H1 (cell line): ENCODE measurements around the gene PPP1R10. TPM values are rescaled to one million over a fixed set of nuclear protein-coding genes. Genes with fewer than 3 reads are reported as not detected.

Source experiments
- CTCF ChIA-PET: fragments of 300-600 bp; sonication (Branson Sonifier 250); formaldehyde crosslinking; loops from one replicate; lab custom pipeline; 2021; ENCODE audit not compliant: partially characterized antibody; lab: Charles Lee
- POLR2A ChIA-PET: fragments of 300-600 bp; sonication (Branson Sonifier 250); formaldehyde crosslinking; loops from one replicate; lab custom pipeline; 2021; ENCODE audit warnings: inconsistent platforms; ENCODE audit not compliant: partially characterized antibody; lab: Charles Lee
- DNase-seq, 2 experiments: peaks; one replicate each; pipeline versions ENCODE4 v3.0.0 to v3.0.0-alpha.2; 2010 to 2022; ENCODE audit warnings: low spot score in 2 of 2, low read depth in 1 of 2, mixed read lengths in 1 of 2
- FAIRE-seq: peaks from 2 replicates; lab custom pipeline; 2011; peaks lifted over from hg19 to GRCh38; lab: Jason Lieb, UNC
- H2AFZ ChIP-seq: 2 replicates; pipeline ENCODE4 v1.8.1; 2012; ENCODE audit warnings: low read length, inconsistent platforms
- H2AK5ac ChIP-seq: 2 replicates; pipeline ENCODE4 v1.6.1; 2013; ENCODE audit warnings: low read depth, low read length
- H2BK120ac ChIP-seq: replicated peaks from 2 replicates; pipeline ENCODE3; 2013; ENCODE audit warnings: low read depth, low read length, inconsistent platforms
- H2BK12ac ChIP-seq: 2 replicates; pipeline ENCODE4 v1.6.1; 2013; ENCODE audit warnings: low read depth, low read length
- H2BK15ac ChIP-seq: 2 replicates; pipeline ENCODE4 v1.6.1; 2013; ENCODE audit warnings: low read length
- H2BK20ac ChIP-seq: 2 replicates; pipeline ENCODE4 v1.6.1; 2013; ENCODE audit warnings: low read length
- H2BK5ac ChIP-seq: 2 replicates; pipeline ENCODE4 v1.6.1; 2013; ENCODE audit warnings: low read depth, low read length
- H3K14ac ChIP-seq: 2 replicates; pipeline ENCODE4 v1.6.1; 2013; ENCODE audit warnings: inconsistent platforms; ENCODE audit not compliant: insufficient read length
- H3K18ac ChIP-seq: 2 replicates; pipeline ENCODE4 v1.6.1; 2013; ENCODE audit warnings: low read length; ENCODE audit errors: extremely low read depth
- H3K23ac ChIP-seq: 2 replicates; pipeline ENCODE4 v1.6.1; 2013; ENCODE audit warnings: inconsistent platforms; ENCODE audit not compliant: insufficient read length
- H3K23me2 ChIP-seq: 2 replicates; pipeline ENCODE4 v1.6.1; 2013; ENCODE audit warnings: low read depth, low read length
- H3K27ac ChIP-seq: 2 replicates; pipeline ENCODE4 v1.6.1; 2011; ENCODE audit warnings: low read depth, low read length, inconsistent platforms
- H3K27me3 ChIP-seq, 4 experiments: replicated peaks in 1 of 4; 1 replicate in 1 of 4; 2 replicates in 3 of 4; pipeline versions ENCODE4 v1.6.1 to v1.8.1; 2011 to 2013; ENCODE audit warnings: low read length in 3 of 4, mild to moderate bottlenecking in 3 of 4, inconsistent platforms in 2 of 4, mixed read lengths in 2 of 4, moderate library complexity in 1 of 4; ENCODE audit not compliant: control insufficient read depth in 3 of 4, insufficient read depth in 3 of 4; ENCODE audit errors: extremely low read depth in 1 of 4
- H3K36me3 ChIP-seq, 4 experiments: 2 replicates each; pipeline versions ENCODE4 v1.6.1 to v1.8.1; 2011 to 2013; ENCODE audit warnings: mild to moderate bottlenecking in 4 of 4, low read length in 3 of 4, moderate library complexity in 2 of 4, control low read depth in 1 of 4, inconsistent platforms in 1 of 4; ENCODE audit not compliant: insufficient read depth in 4 of 4, control insufficient read depth in 2 of 4
- H3K4ac ChIP-seq: replicated peaks from 2 replicates; pipeline ENCODE3; 2013; ENCODE audit warnings: low read length, low read depth, mixed read lengths, inconsistent platforms; ENCODE audit not compliant: insufficient read length
- H3K4me1 ChIP-seq, 4 experiments: replicated peaks in 1 of 4; 1 replicate in 1 of 4; 2 replicates in 3 of 4; pipeline versions ENCODE4 v1.6.1 to v1.8.1; 2011 to 2013; ENCODE audit warnings: low read length in 3 of 4, inconsistent platforms in 2 of 4, mixed read lengths in 1 of 4; ENCODE audit not compliant: insufficient read depth in 4 of 4, control insufficient read depth in 3 of 4
- H3K4me2 ChIP-seq, 2 experiments: 2 replicates each; pipeline versions ENCODE4 v1.6.1 to v1.8.1; 2011 to 2013; ENCODE audit warnings: low read depth in 2 of 2, low read length in 2 of 2, control low read depth in 1 of 2, inconsistent platforms in 1 of 2, mild to moderate bottlenecking in 1 of 2; ENCODE audit not compliant: insufficient read depth in 1 of 2
- H3K4me3 ChIP-seq, 4 experiments: fragments of 200-600, 300-600 bp in 1 of 4; sonication (generic), shearing (Covaris generic), sonication (Bioruptor Twin) in 1 of 4; 2 replicates each; pipeline versions ENCODE4 v1.5.1 to v1.8.1; 2011 to 2016; ENCODE audit warnings: low read length in 4 of 4, low read depth in 3 of 4, control low read depth in 2 of 4, inconsistent platforms in 2 of 4, mild to moderate bottlenecking in 2 of 4, mixed read lengths in 1 of 4, moderate library complexity in 1 of 4; ENCODE audit not compliant: insufficient read depth in 2 of 4; ENCODE audit errors: extremely low read depth in 1 of 4
- H3K56ac ChIP-seq: replicated peaks from 2 replicates; pipeline ENCODE3; 2013; ENCODE audit warnings: low read depth, mild to moderate bottlenecking, mixed read lengths, low read length, inconsistent platforms; ENCODE audit not compliant: insufficient read length
- H3K79me1 ChIP-seq: 2 replicates; pipeline ENCODE4 v1.6.1; 2013; ENCODE audit warnings: low read depth, low read length, control low read depth
- H3K79me2 ChIP-seq, 2 experiments: 2 replicates each; pipeline versions ENCODE4 v1.6.1 to v1.8.1; 2012 to 2013; ENCODE audit warnings: low read length in 2 of 2, mild to moderate bottlenecking in 2 of 2, inconsistent platforms in 1 of 2; ENCODE audit not compliant: insufficient read depth in 2 of 2, control insufficient read depth in 1 of 2
- H3K9ac ChIP-seq, 4 experiments: replicated peaks in 1 of 4; 1 replicate in 1 of 4; 2 replicates in 3 of 4; pipeline versions ENCODE4 v1.6.1 to v1.8.1; 2011 to 2013; ENCODE audit warnings: low read depth in 3 of 4, low read length in 3 of 4, control low read depth in 2 of 4, mild to moderate bottlenecking in 2 of 4, moderate library complexity in 2 of 4, inconsistent platforms in 1 of 4; ENCODE audit errors: extremely low read depth in 1 of 4
- H3K9me3 ChIP-seq, 2 experiments: 2 replicates each; pipeline versions ENCODE4 v1.6.1 to v1.8.1; 2012 to 2013; ENCODE audit warnings: mild to moderate bottlenecking in 2 of 2, moderate library complexity in 2 of 2, control low read depth in 1 of 2, inconsistent platforms in 1 of 2, low read depth in 1 of 2, low read length in 1 of 2, mixed read lengths in 1 of 2; ENCODE audit not compliant: insufficient read depth in 2 of 2
- H4K20me1 ChIP-seq, 2 experiments: replicated peaks in 1 of 2; 2 replicates each; pipeline versions ENCODE3 to v1.8.1; 2011 to 2013; ENCODE audit warnings: inconsistent platforms in 2 of 2, low read length in 2 of 2, mild to moderate bottlenecking in 1 of 2; ENCODE audit not compliant: insufficient read depth in 2 of 2, control insufficient read depth in 1 of 2
- H4K5ac ChIP-seq: 2 replicates; pipeline ENCODE4 v1.6.1; 2013; ENCODE audit warnings: low read length, low read depth, mixed read lengths, inconsistent platforms; ENCODE audit not compliant: insufficient read length
- H4K8ac ChIP-seq: 2 replicates; pipeline ENCODE4 v1.8.0; 2013; ENCODE audit warnings: mild to moderate bottlenecking, moderate library complexity, low read length, inconsistent platforms; ENCODE audit not compliant: insufficient read depth; ENCODE audit errors: extremely low read depth
- H4K91ac ChIP-seq: replicated peaks from 2 replicates; pipeline ENCODE3; 2013; ENCODE audit warnings: low read length, mixed read lengths, inconsistent platforms; ENCODE audit not compliant: insufficient read length
- CREB1 ChIP-seq: IDR thresholded peaks from 2 replicates; pipeline ENCODE4 v1.6.1; 2012; ENCODE audit warnings: inconsistent platforms
- EZH2 ChIP-seq: fragments of 200-600 bp; sonication (generic); IDR thresholded peaks from 2 replicates; pipeline ENCODE4 v1.7.1; 2012; ENCODE audit warnings: low read depth, mild to moderate bottlenecking, moderate library complexity, low read length, inconsistent platforms; ENCODE audit not compliant: severe bottlenecking
- HDAC6 ChIP-seq: IDR thresholded peaks from one replicate; pipeline ENCODE4 v1.7.1; 2012; ENCODE audit warnings: low read depth, mild to moderate bottlenecking, inconsistent platforms, low read length, moderate library complexity
- JUND ChIP-seq: IDR thresholded peaks from 2 replicates; pipeline ENCODE4 v1.6.1; 2011; ENCODE audit warnings: mild to moderate bottlenecking, improper control_type of control experiment, low read length
- KDM5A ChIP-seq: fragments of 200-600 bp; IDR thresholded peaks from 2 replicates; pipeline ENCODE4 v1.7.1; 2012; ENCODE audit warnings: mild to moderate bottlenecking, low read length, inconsistent platforms, mixed read lengths
- MAFK ChIP-seq: IDR thresholded peaks from 2 replicates; pipeline ENCODE4 v1.6.1; 2012; ENCODE audit warnings: low read depth, mild to moderate bottlenecking, improper control_type of control experiment, low read length
- POLR2AphosphoS5 ChIP-seq: IDR thresholded peaks from 2 replicates; pipeline ENCODE4 v1.6.1; 2011; ENCODE audit warnings: low read depth, low read length
- RBBP5 ChIP-seq: IDR thresholded peaks from 2 replicates; pipeline ENCODE4 v1.7.1; 2012; ENCODE audit warnings: low read depth, mild to moderate bottlenecking, inconsistent platforms, low read length, moderate library complexity, borderline replicate concordance
- SAP30 ChIP-seq: fragments of 300-600 bp; sonication (generic); IDR thresholded peaks from 2 replicates; pipeline ENCODE4 v1.7.1; 2012; ENCODE audit warnings: low read length, moderate library complexity, mild to moderate bottlenecking, inconsistent platforms; ENCODE audit not compliant: insufficient read depth, insufficient replicate concordance
- SP4 ChIP-seq: IDR thresholded peaks from 2 replicates; pipeline ENCODE4 v1.6.1; 2012; ENCODE audit warnings: low read length, inconsistent platforms
- TAF1 ChIP-seq: IDR thresholded peaks from 2 replicates; pipeline ENCODE4 v1.6.1; 2011; ENCODE audit warnings: mild to moderate bottlenecking, low read depth, low read length
- TBP ChIP-seq: IDR thresholded peaks from 2 replicates; pipeline ENCODE4 v1.6.1; 2011; ENCODE audit warnings: low read depth, low read length, improper control_type of control experiment
- ZNF274 ChIP-seq: IDR thresholded peaks from 2 replicates; pipeline ENCODE4 v1.7.0; 2012; ENCODE audit warnings: low read length, borderline replicate concordance; ENCODE audit errors: extremely low read depth
- polyA plus RNA-seq, 7 experiments: library from polyadenylated mRNA; depleted of rRNA in 3 of 7; stranded (reverse) in 5 of 7; unstranded in 2 of 7; fragments of >200 nt in 5 of 7; fragments of 200-250 nt in 2 of 7; gene quantifications; 1 replicate in 5 of 7; 2 replicates in 1 of 7; 4 replicates in 1 of 7; pipeline versions ENCODE4 v1.2.1 to v1.2.3, GENCODE V29; 2011 to 2013; ENCODE audit warnings: missing spikeins in 2 of 7, mixed read lengths in 2 of 7
- total RNA-seq: library from RNA; stranded (reverse); fragmentation: NEBNext Ultra II Directional; extraction: Animal tissue kit (Norgen Biotek cat#: 25700); gene quantifications from 2 replicates; pipeline ENCODE4 v1.2.1, GENCODE V29; 2021
- TF ChIP-seq, protein P1 (sequence below): IDR thresholded peaks from 2 replicates; pipeline ENCODE4 v1.6.1; 2012; ENCODE audit warnings: low read length, inconsistent platforms

PPP1R10 gene
- total and polyA plus RNA-seq, 2 of the 8 experiments (the other 6 are each of a cell fraction or from before 2014, with no cell fraction given): 23.9 to 89.1 TPM

DNA sequence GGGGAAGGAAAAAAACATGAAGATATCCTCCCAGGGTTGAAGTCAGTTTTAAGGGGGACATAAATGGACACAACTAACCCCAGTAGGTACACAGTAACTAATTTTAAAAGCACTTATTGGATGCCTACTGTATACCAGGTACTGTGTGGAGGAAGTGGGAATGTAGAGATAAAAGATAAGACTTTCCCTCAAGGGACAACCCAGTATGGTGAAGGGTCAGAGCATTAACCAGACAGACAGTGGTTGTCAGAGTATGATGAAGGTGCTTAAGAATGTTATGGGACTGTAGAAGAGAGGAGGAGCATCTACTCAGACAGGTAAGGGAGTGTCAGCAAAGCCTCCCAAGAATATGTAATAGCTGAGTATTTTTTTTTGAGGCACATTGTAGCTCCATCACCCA, 44.9 kb downstream of the PPP1R10 start:
- no peak overlapping the region for H3K27ac ChIP-seq
- ChIA-PET POLR2A (interaction anchor here (0.8 to 3.5 kb wide), 3 partner anchors 23 to 44 kb away, joined by 3 to 34 read pairs (median 3); no protein-coding TSS in a partner anchor), CTCF (no interaction called here)
- TF ChIP-seq TAF1: no peak
- TF ChIP-seq SAP30: no peak
- no peak for TF ChIP-seq RBBP5
- TF ChIP-seq JUND: no peak
- no peak for TF ChIP-seq KDM5A
- no peak for TF ChIP-seq SP4
- TF ChIP-seq POLR2AphosphoS5: no peak
- TF ChIP-seq ZNF274: no peak
- TF ChIP-seq TBP: no peak
- no peak for TF ChIP-seq MAFK
- TF ChIP-seq, protein P1, sequence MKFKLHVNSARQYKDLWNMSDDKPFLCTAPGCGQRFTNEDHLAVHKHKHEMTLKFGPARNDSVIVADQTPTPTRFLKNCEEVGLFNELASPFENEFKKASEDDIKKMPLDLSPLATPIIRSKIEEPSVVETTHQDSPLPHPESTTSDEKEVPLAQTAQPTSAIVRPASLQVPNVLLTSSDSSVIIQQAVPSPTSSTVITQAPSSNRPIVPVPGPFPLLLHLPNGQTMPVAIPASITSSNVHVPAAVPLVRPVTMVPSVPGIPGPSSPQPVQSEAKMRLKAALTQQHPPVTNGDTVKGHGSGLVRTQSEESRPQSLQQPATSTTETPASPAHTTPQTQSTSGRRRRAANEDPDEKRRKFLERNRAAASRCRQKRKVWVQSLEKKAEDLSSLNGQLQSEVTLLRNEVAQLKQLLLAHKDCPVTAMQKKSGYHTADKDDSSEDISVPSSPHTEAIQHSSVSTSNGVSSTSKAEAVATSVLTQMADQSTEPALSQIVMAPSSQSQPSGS: no peak
- no peak for TF ChIP-seq CREB1
- TF ChIP-seq EZH2: no peak
- no peak for TF ChIP-seq HDAC6

More for the DNA sequence above, 44.9 kb downstream of the PPP1R10 start:
- peaks cover 0 to 20% of the 10 kb centered on the region in 2 experiments for H4K20me1 ChIP-seq
- H3K4me2 ChIP-seq: peak overlapping the region; percentile 91 to 93
- H3K18ac ChIP-seq: no peak overlapping the region
- no peak overlapping the region for H3K56ac ChIP-seq
- no peak overlapping the region for H3K23ac ChIP-seq
- H2BK120ac ChIP-seq: no peak overlapping the region
- peaks cover 0 to 16% (median 7%) of the 10 kb centered on the region in 4 experiments; a peak in 5 of 8 replicates for H3K36me3 ChIP-seq
- H2AFZ ChIP-seq: no peak overlapping the region
- H3K23me2 ChIP-seq: peaks cover 9% of the 10 kb centered on the region; the same call in 1 of the 2 replicates
- FAIRE-seq (no peak), DNase-seq (no peak)
- no peak overlapping the region for H2BK20ac ChIP-seq
- no peak overlapping the region for H4K91ac ChIP-seq
- H3K9ac ChIP-seq: peak overlapping the region in 3 of 4 experiments; percentile 94 to 98 (median 95); a peak in 5 of 7 replicates
- H2AK5ac ChIP-seq: no peak overlapping the region
- no peak overlapping the region for H3K14ac ChIP-seq
- no peaks in the 10 kb centered on the region for H3K9me3 ChIP-seq
- no peak overlapping the region for H2BK12ac ChIP-seq
- peak overlapping the region; percentile 88 to 98 (median 95) for H3K4me3 ChIP-seq
- H2BK5ac ChIP-seq: no peak overlapping the region
- no peak overlapping the region for H3K4ac ChIP-seq
- H3K79me2 ChIP-seq: peaks cover 23 to 49% of the 10 kb centered on the region in 2 experiments
- H4K5ac ChIP-seq: no peak overlapping the region
- peaks cover 0 to 4% (median 2%) of the 10 kb centered on the region in 4 experiments; a peak in 5 of 7 replicates for H3K4me1 ChIP-seq
- H3K79me1 ChIP-seq: peaks cover 17% of the 10 kb centered on the region
- H3K27me3 ChIP-seq: no peaks in the 10 kb centered on the region
- no peak overlapping the region for H4K8ac ChIP-seq
- H2BK15ac ChIP-seq: no peak overlapping the region
